Ishikawa (cell line): ENCODE data around the gene ACBD5.

Experiments used
- CEBPB ChIP-seq: IDR thresholded peaks from 2 replicates; pipeline ENCODE4 v1.6.1; 2012
- CREB1 ChIP-seq: IDR thresholded peaks from 2 replicates; pipeline ENCODE4 v1.6.1; 2012; ENCODE audit warnings: low read depth
- EGR1 ChIP-seq: IDR thresholded peaks from 2 replicates; pipeline ENCODE4 v1.6.1; 2012
- EP300 ChIP-seq: IDR thresholded peaks from 2 replicates; pipeline ENCODE4 v1.6.1; 2012; ENCODE audit warnings: borderline replicate concordance
- FOXM1 ChIP-seq: IDR thresholded peaks from 2 replicates; pipeline ENCODE4 v1.6.1; 2012; ENCODE audit warnings: low read depth, borderline replicate concordance
- NFIC ChIP-seq: IDR thresholded peaks from 2 replicates; pipeline ENCODE4 v1.6.1; 2012
- RAD21 ChIP-seq: IDR thresholded peaks from 2 replicates; pipeline ENCODE4 v1.6.1; 2012; ENCODE audit warnings: low read depth
- TAF1 ChIP-seq: IDR thresholded peaks from 2 replicates; pipeline ENCODE4 v1.6.1; 2012; ENCODE audit warnings: low read depth, mild to moderate bottlenecking
- TCF12 ChIP-seq: IDR thresholded peaks from 2 replicates; pipeline ENCODE4 v1.6.1; 2012; ENCODE audit warnings: low read depth
- TEAD4 ChIP-seq: IDR thresholded peaks from 2 replicates; pipeline ENCODE4 v1.6.1; 2012
- YY1 ChIP-seq: IDR thresholded peaks from 2 replicates; pipeline ENCODE4 v1.6.1; 2012; ENCODE audit warnings: low read depth
- ZBTB7A ChIP-seq: IDR thresholded peaks from 2 replicates; pipeline ENCODE4 v1.6.1; 2012; ENCODE audit warnings: low read depth
- TF ChIP-seq, protein P1 (sequence below): IDR thresholded peaks from 2 replicates; pipeline ENCODE4 v1.6.1; 2012; ENCODE audit warnings: low read depth, mild to moderate bottlenecking
- TF ChIP-seq, protein P2 (sequence below): IDR thresholded peaks from 2 replicates; pipeline ENCODE4 v1.6.1; 2012
- TF ChIP-seq, protein P3 (sequence below): IDR thresholded peaks from 2 replicates; pipeline ENCODE4 v1.6.1; 2012

Gene ACBD5

DNA sequence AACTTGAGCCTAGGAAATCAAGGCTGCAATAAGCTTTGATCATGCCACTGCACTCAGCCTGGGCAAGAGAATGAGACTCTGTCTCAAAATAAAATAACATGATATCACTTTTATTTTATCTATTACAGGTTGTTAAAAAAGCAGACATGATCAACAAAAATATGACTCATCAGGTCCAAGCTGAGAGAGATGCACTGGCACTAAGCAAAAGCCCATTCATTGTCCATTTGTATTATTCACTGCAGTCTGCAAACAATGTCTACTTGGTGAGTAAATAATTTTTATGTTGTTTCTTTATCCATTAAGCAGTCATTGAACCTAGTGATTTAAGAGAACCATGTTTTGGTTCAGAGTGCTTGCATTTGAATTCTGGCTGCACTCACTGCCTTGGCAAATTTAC, 82.2 kb downstream of the ACBD5 start:
- TF ChIP-seq FOXM1, result no peak
- TF ChIP-seq, protein P1, sequence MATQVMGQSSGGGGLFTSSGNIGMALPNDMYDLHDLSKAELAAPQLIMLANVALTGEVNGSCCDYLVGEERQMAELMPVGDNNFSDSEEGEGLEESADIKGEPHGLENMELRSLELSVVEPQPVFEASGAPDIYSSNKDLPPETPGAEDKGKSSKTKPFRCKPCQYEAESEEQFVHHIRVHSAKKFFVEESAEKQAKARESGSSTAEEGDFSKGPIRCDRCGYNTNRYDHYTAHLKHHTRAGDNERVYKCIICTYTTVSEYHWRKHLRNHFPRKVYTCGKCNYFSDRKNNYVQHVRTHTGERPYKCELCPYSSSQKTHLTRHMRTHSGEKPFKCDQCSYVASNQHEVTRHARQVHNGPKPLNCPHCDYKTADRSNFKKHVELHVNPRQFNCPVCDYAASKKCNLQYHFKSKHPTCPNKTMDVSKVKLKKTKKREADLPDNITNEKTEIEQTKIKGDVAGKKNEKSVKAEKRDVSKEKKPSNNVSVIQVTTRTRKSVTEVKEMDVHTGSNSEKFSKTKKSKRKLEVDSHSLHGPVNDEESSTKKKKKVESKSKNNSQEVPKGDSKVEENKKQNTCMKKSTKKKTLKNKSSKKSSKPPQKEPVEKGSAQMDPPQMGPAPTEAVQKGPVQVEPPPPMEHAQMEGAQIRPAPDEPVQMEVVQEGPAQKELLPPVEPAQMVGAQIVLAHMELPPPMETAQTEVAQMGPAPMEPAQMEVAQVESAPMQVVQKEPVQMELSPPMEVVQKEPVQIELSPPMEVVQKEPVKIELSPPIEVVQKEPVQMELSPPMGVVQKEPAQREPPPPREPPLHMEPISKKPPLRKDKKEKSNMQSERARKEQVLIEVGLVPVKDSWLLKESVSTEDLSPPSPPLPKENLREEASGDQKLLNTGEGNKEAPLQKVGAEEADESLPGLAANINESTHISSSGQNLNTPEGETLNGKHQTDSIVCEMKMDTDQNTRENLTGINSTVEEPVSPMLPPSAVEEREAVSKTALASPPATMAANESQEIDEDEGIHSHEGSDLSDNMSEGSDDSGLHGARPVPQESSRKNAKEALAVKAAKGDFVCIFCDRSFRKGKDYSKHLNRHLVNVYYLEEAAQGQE, result no peak
- TF ChIP-seq TAF1, result no peak

DNA sequence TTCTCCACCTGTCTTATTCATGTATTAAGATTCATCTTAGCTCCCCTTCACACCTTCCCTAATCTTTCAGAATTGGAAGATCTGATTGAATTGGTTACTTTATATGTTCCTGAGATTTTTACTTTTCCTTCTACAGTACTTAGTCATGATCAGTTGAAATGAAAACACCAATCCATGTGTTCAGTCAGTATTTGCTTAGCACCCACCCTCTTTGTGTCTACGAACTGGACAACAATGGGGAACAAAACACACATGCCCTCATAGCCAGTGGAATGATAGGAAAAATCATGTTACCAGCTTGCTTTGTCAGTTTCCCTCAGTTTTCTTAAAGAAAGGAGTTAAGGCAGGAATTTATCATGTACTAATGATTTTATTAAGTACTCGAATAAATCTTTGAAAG, 83.4 kb downstream of the ACBD5 start:
- TF ChIP-seq, protein P2, sequence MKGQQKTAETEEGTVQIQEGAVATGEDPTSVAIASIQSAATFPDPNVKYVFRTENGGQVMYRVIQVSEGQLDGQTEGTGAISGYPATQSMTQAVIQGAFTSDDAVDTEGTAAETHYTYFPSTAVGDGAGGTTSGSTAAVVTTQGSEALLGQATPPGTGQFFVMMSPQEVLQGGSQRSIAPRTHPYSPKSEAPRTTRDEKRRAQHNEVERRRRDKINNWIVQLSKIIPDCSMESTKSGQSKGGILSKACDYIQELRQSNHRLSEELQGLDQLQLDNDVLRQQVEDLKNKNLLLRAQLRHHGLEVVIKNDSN, result no peak
- TF ChIP-seq TAF1, result no peak
- no peak for TF ChIP-seq NFIC
- TF ChIP-seq CREB1, result no peak
- TF ChIP-seq EGR1, result no peak
- TF ChIP-seq RAD21, result no peak

- TF ChIP-seq NFIC (no peak), CREB1 (peak; percentile 90), CEBPB (no peak), FOXM1 (no peak), TCF12 (no peak; the same call in none of the 2 replicates), EP300 (no peak), EGR1 (peak; percentile 87), TAF1 (peak; percentile 62), YY1 (no peak), ZBTB7A (no peak), RAD21 (no peak), TEAD4 (no peak; the same call in 1 of the 2 replicates)
- TF ChIP-seq, protein P3, sequence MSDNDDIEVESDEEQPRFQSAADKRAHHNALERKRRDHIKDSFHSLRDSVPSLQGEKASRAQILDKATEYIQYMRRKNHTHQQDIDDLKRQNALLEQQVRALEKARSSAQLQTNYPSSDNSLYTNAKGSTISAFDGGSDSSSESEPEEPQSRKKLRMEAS, result peak; percentile 60
- TF ChIP-seq, protein P1, result no peak
- TF ChIP-seq, protein P2, result no peak
These were observed 85.4 kb downstream of the ACBD5 start, which contains the start of gene MASTL for GRCh38 chr10:27155066-27155754. Gene MASTL (plus strand): TSS chr10:27155352. CDS start chr10:27155427, 75 bp downstream.

- no peak for TF ChIP-seq FOXM1
- TF ChIP-seq EP300, result no peak
- no peak for TF ChIP-seq CEBPB
- TF ChIP-seq, protein P1, result no peak
- TF ChIP-seq, protein P3, result no peak
- no peak for TF ChIP-seq CREB1
- TF ChIP-seq, protein P2, result no peak
- TF ChIP-seq NFIC, result no peak
- TF ChIP-seq TCF12, result no peak
- TF ChIP-seq YY1, result no peak
- TF ChIP-seq EGR1, result no peak
- TF ChIP-seq TEAD4, result no peak
- TF ChIP-seq ZBTB7A, result no peak
- no peak for TF ChIP-seq TAF1
- no peak for TF ChIP-seq RAD21
These were observed 86.8 kb downstream of the ACBD5 start for GRCh38 chr10:27153845-27154193.
